GM19395 (cell line): ENCODE measurements around the gene CPEB1.
"Not testable (repeated sequence)": the region's sequence is repeated elsewhere in the genome, so short reads cannot be mapped to it uniquely, and the experiment has no call there.

Experiments used
- ATAC-seq: cut with Tn5 transposase; IDR thresholded peaks from one replicate; pipeline ENCODE4 v1.9.1; 2021; ENCODE audit warnings: mild to moderate bottlenecking, moderate library complexity; ENCODE audit not compliant: unreplicated experiment

CPEB1 gene

GRCh38 chr15:82649226-82649999, 2.2 kb upstream of the CPEB1 start:
- no peak for ATAC-seq

- no peak for ATAC-seq
Observed at GRCh38 chr15:82648257-82649103, 1.3 kb upstream of the CPEB1 start.

DNA sequence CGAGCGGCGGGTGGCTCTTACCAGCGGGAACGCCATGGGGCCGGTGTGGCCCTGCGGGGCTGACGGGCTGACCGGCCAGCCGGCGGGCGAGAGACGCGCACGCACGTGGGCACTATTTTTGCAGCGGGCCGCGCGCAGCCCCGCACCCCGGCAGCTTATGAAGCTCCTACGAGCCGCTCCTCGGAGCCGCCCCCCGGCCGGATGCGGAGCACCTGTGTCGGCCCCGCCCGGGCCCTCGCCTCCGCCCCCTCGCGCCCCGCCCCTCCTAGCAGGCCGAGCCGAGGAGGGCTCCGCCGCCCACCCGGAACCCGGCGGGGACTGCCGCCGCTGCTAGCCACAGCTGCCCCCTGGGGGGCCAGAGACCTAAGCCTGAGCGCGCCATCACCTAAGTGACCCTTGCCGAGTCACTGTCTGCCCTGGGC, 683 bp upstream of the CPEB1 start:
- no peak for ATAC-seq

DNA sequence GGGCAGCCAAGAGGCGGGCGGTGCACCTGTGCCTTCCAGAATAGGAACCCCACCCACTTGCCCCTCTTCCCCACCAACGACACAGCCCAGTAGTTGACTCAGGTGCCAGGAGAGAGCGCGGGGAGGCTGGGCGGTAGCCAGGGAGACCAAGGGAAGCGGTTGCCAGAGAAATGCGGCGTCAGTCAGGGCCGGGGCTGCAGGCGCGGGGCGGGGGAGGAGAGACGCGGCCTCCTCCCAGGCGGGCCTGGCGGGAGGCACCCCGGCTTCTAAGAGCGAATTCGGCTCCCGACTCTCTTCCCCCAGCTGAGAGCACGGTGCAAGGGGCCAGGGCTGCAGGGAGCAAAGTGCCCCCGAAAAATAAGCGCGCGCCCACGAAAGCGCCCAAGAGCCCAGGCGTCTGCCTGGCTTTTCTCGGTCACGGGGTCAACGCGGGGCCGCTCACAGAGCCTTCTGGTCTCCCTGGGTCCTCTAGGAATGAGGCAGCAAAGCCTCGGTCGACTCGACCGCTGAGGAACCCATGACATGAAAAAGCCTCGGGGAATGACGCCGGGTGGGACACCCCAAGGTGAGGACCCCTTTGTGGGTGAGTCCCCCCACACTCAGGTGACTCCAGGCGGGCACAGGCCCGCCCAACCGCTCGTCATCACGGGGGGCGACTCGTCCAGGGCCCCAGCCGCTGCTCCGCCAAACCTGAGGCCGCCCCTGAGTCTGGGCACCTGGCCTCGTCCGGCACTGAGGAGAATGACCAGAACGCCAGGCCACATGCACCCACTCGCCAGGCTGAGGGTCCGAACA, 716 bp downstream of the CPEB1 start:
- no peak for ATAC-seq

- ATAC-seq = not testable (repeated sequence)
Observed at GRCh38 chr15:82644967-82645852, 2.0 kb downstream of the CPEB1 start.

DNA sequence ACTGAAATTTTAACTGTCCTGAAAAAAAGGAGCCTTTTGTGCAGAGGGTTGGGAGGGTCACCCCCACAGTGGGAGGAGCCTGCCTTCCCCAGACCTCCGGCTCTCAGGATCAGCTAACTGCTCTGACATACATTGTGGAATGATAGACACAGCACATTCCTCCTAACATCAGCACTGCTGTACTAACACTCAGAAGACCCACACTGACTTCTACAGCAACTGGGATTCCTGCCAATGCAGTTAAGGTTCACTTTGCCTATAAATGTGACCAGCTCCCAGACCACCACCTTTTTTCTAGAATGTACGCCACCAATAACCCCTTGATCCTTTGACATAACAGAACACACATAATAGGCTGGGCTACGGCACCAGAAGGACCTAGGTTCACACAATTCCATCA, 3.2 kb downstream of the CPEB1 start:
- ATAC-seq = no peak

GRCh38 chr15:82642656-82643055, 4.5 kb downstream of the CPEB1 start:
- ATAC-seq = no peak

- no peak for ATAC-seq
Observed at GRCh38 chr15:82641129-82641798, 5.9 kb downstream of the CPEB1 start.

DNA sequence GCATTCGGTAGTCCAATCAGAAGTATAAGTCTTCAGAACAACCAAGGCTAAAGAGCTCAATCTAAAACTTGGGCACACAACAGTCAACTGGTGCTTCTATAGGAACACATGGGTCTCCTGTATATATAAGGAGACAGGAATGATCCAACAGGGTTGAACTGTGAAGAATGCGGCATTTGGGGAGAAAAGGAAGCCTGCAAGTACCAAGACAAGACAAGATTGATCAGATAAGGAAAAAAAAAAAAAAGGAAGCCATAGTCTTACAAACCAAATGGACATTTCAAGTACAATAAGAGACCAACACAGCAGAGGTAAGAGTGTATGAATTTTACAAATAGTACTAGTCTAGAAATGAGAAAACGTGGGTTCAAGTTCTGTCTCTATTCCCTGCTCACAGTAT, 6.5 kb downstream of the CPEB1 start:
- ATAC-seq = no peak

DNA sequence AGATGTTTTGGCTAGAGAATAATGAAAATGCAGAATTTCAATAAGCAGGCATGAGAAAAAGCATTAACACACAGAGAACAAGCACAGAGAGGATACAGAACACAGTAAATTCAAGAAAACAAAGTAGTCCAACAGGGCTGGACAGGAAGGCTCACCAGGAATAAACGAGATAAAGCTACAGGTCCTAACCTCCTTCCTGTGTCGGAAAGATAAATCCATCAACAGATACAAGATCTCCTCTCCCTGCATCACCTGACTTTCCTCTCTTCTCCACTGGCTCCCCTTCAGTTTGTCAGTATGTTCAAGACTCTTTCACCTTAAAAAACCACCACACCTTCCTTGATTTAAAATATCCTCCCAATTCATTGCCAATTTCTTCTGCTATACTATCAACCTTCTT, 11.4 kb downstream of the CPEB1 start:
- no peak for ATAC-seq

DNA sequence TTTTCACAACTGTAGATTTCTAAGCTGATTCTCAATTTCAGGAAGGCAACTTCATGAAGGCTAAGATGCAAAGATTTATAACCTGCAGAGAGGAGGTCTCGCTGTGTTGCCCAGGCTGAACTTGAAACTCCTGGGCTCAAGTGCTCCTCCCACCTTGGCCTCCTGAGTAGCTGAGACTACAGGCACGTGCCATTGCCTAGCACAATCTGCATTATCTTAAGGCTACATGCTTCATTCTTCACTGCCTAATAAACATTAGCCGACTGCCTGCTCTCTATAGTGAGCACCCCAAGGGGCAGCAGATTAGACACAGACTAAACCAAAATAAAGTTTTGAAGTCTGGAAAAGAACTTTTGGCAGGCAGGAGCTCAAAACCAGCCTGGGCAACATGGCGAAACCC, 17.1 kb downstream of the CPEB1 start:
- no peak for ATAC-seq

DNA sequence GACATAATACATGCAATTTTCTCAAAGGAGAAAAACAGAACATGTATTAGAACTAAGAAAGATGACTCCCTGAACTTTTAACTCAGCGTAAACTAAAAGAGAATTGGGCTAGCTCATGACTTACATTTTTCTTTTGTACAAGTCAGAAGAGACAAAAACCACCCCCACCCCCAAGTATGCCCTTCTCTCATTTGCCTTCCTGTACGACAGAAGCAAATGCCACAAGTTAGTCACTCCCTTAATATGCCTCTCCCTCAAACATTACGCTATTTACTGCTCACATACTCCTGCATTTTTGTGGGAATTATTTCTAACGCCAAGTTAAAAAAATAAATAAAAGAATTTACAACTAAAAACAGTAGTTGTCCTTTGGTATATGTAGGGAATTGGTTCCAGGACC, 22.0 kb downstream of the CPEB1 start:
- no peak for ATAC-seq

DNA sequence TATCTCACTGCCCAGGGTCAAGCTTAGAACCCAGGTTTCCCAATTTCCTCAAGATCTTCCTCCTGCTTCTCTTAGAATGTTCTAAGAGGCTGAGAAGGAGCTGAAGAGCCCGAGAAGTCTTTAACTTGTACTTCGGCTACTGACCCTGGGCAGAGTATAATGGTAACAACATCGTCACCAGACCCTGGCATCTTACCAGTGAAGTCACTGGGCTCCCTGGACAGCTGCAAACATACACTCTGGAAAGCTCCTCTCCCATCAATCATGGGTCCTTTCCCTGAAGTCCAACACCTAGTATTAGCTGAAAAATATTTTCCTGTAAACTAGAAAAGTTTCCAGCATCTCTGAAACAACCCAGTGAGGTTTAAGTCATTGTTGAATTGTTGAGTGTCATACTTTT, 22.7 kb downstream of the CPEB1 start:
- ATAC-seq = no peak

GRCh38 chr15:82624008-82624407, 23.2 kb downstream of the CPEB1 start:
- ATAC-seq = no peak

DNA sequence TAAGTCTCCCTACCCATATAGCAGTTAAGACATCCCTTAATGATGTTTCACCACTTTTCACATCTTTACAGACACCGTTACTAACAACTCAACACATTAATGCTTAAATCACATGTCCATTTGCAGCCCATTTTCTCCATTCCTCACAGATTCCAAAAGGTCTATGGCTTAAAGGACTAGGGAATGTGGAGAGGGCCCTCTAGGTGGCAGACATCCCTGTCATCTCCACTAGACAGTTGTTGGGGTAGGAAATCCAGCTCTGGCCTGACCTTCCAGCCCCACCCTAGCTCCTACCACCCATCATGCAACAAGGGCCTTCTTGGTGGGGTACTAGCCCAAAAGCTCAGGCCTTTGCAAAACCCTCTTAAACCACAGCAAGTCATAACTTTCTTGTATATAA, 25.2 kb downstream of the CPEB1 start:
- ATAC-seq = no peak

GRCh38 chr15:82613747-82614146, 33.4 kb downstream of the CPEB1 start:
- ATAC-seq = no peak

- no peak for ATAC-seq
Observed at GRCh38 chr15:82611348-82611747, 35.8 kb downstream of the CPEB1 start.

- ATAC-seq = no peak
Observed at GRCh38 chr15:82602195-82602594, 45.0 kb downstream of the CPEB1 start.

DNA sequence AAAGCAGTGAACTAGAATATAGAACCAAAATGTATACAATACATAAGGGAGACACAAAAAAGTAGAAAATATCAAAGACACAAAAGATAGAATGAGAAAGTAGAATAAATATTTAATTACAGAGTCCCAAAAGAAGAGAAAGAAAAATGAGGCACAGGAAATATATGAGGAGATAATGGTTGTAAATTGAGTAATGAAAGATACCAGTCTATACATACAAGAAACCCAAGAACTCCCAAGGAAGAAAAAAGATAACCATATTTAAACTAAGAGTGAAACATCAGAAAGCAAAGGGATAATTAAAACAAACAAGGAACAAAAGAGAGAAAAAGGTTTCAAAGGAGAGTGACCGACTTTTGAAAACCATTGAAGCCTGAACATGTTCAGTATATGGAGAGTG, 47.3 kb downstream of the CPEB1 start:
- no peak for ATAC-seq

DNA sequence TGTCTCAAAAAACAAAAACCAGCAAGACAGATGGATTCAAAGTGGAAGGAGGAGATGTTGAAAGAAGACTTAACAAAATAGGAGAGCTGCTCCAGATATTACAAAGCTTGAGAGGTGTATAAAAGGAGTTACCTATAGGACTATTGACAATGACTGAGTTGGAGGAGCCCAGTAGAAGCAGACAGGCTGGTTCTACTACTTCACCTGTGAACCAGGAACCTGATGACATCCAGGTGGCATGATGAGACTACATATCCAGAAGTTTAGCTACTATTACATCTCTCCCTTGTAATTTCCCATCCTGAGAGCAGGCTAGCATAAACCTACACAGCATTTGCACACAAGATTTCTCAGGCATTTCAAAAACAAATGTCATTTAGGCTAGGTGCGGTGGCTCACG, 49.3 kb downstream of the CPEB1 start:
- ATAC-seq = no peak
